Mesenchymal stem cell (in vitro differentiated cells and primary cell): ENCODE measurements around the gene NCOA4.
"Not testable (repeated sequence)": the region's sequence is repeated elsewhere in the genome, so short reads cannot be mapped to it uniquely, and the experiment has no call there.

Experiments
- DNase-seq: peaks from one replicate; pipeline ENCODE4 v3.0.0-alpha.2; 2013
- H2AFZ ChIP-seq: one replicate; pipeline ENCODE4 v1.6.1; 2013; ENCODE audit warnings: low read depth, mild to moderate bottlenecking, control low read depth, inconsistent platforms, low read length, moderate library complexity
- H2AK5ac ChIP-seq: 2 replicates; pipeline ENCODE4 v1.6.1; 2013; ENCODE audit warnings: low read length, moderate library complexity, mild to moderate bottlenecking, inconsistent platforms; ENCODE audit not compliant: severe bottlenecking
- H2BK120ac ChIP-seq: one replicate; pipeline ENCODE4 v1.6.1; 2013; ENCODE audit warnings: low read depth, mild to moderate bottlenecking, inconsistent platforms, low read length, moderate library complexity
- H2BK12ac ChIP-seq, 2 experiments: one replicate each; pipeline ENCODE4 v1.6.1; 2013; ENCODE audit warnings: inconsistent platforms in 2 of 2, low read length in 2 of 2, mild to moderate bottlenecking in 2 of 2, moderate library complexity in 2 of 2, control low read depth in 1 of 2
- H2BK15ac ChIP-seq: one replicate; pipeline ENCODE4 v1.6.1; 2013; ENCODE audit warnings: mild to moderate bottlenecking, low read depth, inconsistent platforms; ENCODE audit not compliant: poor library complexity, severe bottlenecking
- H2BK5ac ChIP-seq: 2 replicates; pipeline ENCODE4 v1.6.1; 2013; ENCODE audit warnings: low read depth, mild to moderate bottlenecking, low read length, control low read depth, inconsistent platforms; ENCODE audit not compliant: poor library complexity, severe bottlenecking
- H3K14ac ChIP-seq, 2 experiments: one replicate each; pipeline ENCODE4 v1.6.1; 2013; ENCODE audit warnings: inconsistent platforms in 2 of 2, low read length in 2 of 2, control low read depth in 1 of 2, mild to moderate bottlenecking in 1 of 2, moderate library complexity in 1 of 2
- H3K18ac ChIP-seq, 2 experiments: one replicate each; pipeline ENCODE4 v1.6.1; 2013; ENCODE audit warnings: inconsistent platforms in 2 of 2, low read length in 2 of 2, control low read depth in 1 of 2, low read depth in 1 of 2, mild to moderate bottlenecking in 1 of 2
- H3K23ac ChIP-seq, 2 experiments: one replicate each; pipeline ENCODE4 v1.6.1; 2013; ENCODE audit warnings: inconsistent platforms in 2 of 2, low read length in 2 of 2, mild to moderate bottlenecking in 2 of 2, moderate library complexity in 2 of 2, control low read depth in 1 of 2
- H3K27ac ChIP-seq: 2 replicates; pipeline ENCODE4 v1.5.1; 2013; ENCODE audit warnings: mild to moderate bottlenecking, moderate library complexity, low read length, control low read depth, inconsistent platforms; ENCODE audit not compliant: poor library complexity, severe bottlenecking
- H3K27me3 ChIP-seq, 2 experiments: 2 replicates each; pipeline versions ENCODE4 v1.6.1 to v1.7.0; 2013; ENCODE audit warnings: low read length in 2 of 2, mild to moderate bottlenecking in 2 of 2, moderate library complexity in 2 of 2, control low read depth in 1 of 2, inconsistent platforms in 1 of 2; ENCODE audit not compliant: control insufficient read depth in 1 of 2, insufficient read depth in 1 of 2
- H3K36me3 ChIP-seq, 2 experiments: 2 replicates each; pipeline versions ENCODE4 v1.6.1 to v1.7.0; 2013; ENCODE audit warnings: low read length in 2 of 2, control low read depth in 1 of 2, inconsistent platforms in 1 of 2, low read depth in 1 of 2, mild to moderate bottlenecking in 1 of 2; ENCODE audit not compliant: insufficient read depth in 2 of 2, control insufficient read depth in 1 of 2
- H3K4ac ChIP-seq, 2 experiments: one replicate each; pipeline ENCODE4 v1.6.1; 2013; ENCODE audit warnings: inconsistent platforms in 2 of 2, low read length in 2 of 2, mild to moderate bottlenecking in 2 of 2, moderate library complexity in 2 of 2, control low read depth in 1 of 2, low read depth in 1 of 2
- H3K4me1 ChIP-seq: 2 replicates; pipeline ENCODE4 v1.6.1; 2013; ENCODE audit warnings: low read depth, low read length, control low read depth; ENCODE audit not compliant: control insufficient read depth, insufficient read depth
- H3K4me2 ChIP-seq: 2 replicates; pipeline ENCODE4 v1.6.1; 2013; ENCODE audit warnings: low read length, mild to moderate bottlenecking, inconsistent platforms; ENCODE audit not compliant: poor library complexity, severe bottlenecking
- H3K4me3 ChIP-seq, 2 experiments: 2 replicates each; pipeline versions ENCODE4 v1.5.1 to v1.7.0; 2013; ENCODE audit warnings: low read length in 2 of 2, mild to moderate bottlenecking in 2 of 2, control low read depth in 1 of 2, low read depth in 1 of 2; ENCODE audit not compliant: insufficient read depth in 1 of 2
- H3K79me1 ChIP-seq: replicated peaks from 2 replicates; pipeline ENCODE4 v1.6.1; 2013; ENCODE audit warnings: mild to moderate bottlenecking, control low read depth, low read length, inconsistent platforms; ENCODE audit not compliant: poor library complexity, severe bottlenecking
- H3K9ac ChIP-seq: 2 replicates; pipeline ENCODE4 v1.7.0; 2013; ENCODE audit warnings: mild to moderate bottlenecking, low read length, moderate library complexity
- H3K9me3 ChIP-seq: 2 replicates; pipeline ENCODE4 v1.7.0; 2013; ENCODE audit warnings: mild to moderate bottlenecking, low read length; ENCODE audit not compliant: control insufficient read depth
- H4K8ac ChIP-seq: one replicate; pipeline ENCODE4 v1.6.1; 2013; ENCODE audit warnings: inconsistent platforms, mild to moderate bottlenecking, low read length, moderate library complexity
- H4K91ac ChIP-seq: one replicate; pipeline ENCODE4 v1.6.1; 2013; ENCODE audit warnings: mild to moderate bottlenecking, low read length, inconsistent platforms
- WGBS: methylation state at CpG from one replicate; pipeline ENCODE4 v1.1.7; 2013; ENCODE audit warnings: mixed read lengths; 5-methylcytosine and 5-hydroxymethylcytosine counted together

NCOA4 gene

DNA sequence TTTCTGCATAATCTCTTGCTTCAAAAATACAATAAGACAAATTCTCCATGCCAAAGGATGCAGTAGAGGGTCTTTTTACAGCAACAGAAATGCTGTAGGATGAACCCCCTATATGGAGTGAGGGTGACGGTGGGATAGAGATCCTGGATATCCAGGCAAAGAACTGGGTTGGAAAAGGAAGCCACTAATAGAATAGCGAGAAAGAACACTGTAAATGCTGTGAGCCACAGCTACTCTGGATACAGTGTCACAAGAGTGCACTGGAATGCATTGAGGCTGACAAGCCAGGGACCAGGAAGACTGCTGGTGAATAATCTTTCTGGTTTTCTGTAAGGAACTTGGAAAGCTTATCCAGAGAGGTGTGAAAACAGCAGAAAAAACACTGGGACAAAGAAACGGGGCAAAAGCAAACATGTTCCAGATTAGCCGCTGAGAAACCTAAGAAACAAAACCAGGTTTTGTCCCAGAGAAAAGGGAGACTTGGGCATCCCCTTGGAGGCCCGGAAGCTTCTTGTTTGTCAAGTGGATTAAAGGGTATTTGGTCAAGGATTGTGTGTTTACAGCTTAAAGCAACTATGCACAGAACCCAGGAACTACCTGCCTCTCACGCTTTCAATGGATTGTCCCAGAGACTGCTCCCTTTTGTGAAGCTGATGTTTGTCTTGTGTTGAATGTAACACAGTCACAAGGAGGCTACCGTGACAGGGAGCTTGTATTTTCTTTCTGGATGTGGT lies 21.8 kb upstream of the NCOA4 start:
- no peak overlapping the region for H3K9ac ChIP-seq
- H3K18ac ChIP-seq = no peak overlapping the region
- DNase-seq = peak; percentile 38
- H4K91ac ChIP-seq = no peak overlapping the region
- no peaks in the 10 kb centered on the region for H3K79me1 ChIP-seq
- H2BK5ac ChIP-seq = no peak overlapping the region
- no peaks in the 10 kb centered on the region for H3K36me3 ChIP-seq
- no peak overlapping the region for H2BK120ac ChIP-seq
- no peak overlapping the region for H3K14ac ChIP-seq
- peaks cover 27 to 57% of the 10 kb centered on the region in 2 experiments for H3K27me3 ChIP-seq
- H3K4me2 ChIP-seq = no peak overlapping the region
- H4K8ac ChIP-seq = no peak overlapping the region
- WGBS = 81% methylated on average over 6 of the region's 7 CpGs
- H2AK5ac ChIP-seq = no peak overlapping the region
- H3K23ac ChIP-seq = no peak overlapping the region
- H2AFZ ChIP-seq = no peak overlapping the region
- no peak overlapping the region for H3K4ac ChIP-seq
- no peaks in the 10 kb centered on the region for H3K4me1 ChIP-seq
- no peak overlapping the region for H3K4me3 ChIP-seq
- H3K27ac ChIP-seq = no peak overlapping the region
- H2BK12ac ChIP-seq = peak overlapping the region in 1 of 2 experiments; percentile 57
- H3K9me3 ChIP-seq = peaks cover 2% of the 10 kb centered on the region
- no peak overlapping the region for H2BK15ac ChIP-seq

DNA sequence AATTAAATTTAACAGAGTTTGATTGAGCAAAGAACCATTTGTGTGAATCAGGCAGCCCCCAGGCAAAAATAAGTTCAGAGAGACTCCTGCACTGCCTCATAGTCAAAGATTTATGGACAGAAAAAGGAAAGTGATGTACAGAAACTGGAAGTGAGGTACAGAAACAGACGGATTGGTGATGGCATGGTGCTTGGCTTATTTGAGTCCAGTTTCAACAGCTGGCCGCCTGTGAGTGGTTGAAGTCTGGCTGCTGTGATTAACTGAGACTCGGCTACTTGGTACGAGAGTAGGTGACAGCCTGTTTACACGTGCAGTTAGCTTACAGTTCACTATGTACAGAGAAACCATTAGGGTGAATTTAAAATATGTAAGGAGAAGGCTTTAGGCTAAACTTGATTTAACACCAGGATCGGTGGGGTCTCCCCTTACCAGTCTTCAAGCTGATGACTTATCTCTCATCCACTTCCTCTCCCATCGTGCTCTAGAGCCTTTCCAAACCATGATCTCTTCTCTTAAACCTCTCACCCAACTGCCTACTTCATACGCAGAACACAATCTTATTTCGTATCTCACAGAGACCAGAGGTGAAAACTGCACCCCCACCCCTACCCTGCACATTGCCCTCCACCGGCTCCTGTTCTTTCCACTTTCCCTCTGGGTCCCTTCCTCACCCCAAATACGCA lies 20.7 kb upstream of the NCOA4 start:
- Histone ChIP-seq H2BK12ac (no peak overlapping the region), H3K14ac (no peak overlapping the region), H2AK5ac (no peak overlapping the region), H3K27ac (no peak overlapping the region), H3K9ac (no peak overlapping the region), H3K4me2 (no peak overlapping the region), H3K4me1 (no peaks in the 10 kb centered on the region), H3K4me3 (no peak overlapping the region), H3K9me3 (no peaks in the 10 kb centered on the region), H3K36me3 (no peaks in the 10 kb centered on the region), H2AFZ (no peak overlapping the region), H4K8ac (no peak overlapping the region), H3K18ac (no peak overlapping the region), H3K27me3 (peaks cover 33 to 62% of the 10 kb centered on the region in 2 experiments), H2BK120ac (no peak overlapping the region), H3K4ac (no peak overlapping the region), H3K23ac (no peak overlapping the region), H2BK15ac (peak overlapping the region; percentile 75), H3K79me1 (no peaks in the 10 kb centered on the region), H2BK5ac (no peak overlapping the region), H4K91ac (no peak overlapping the region)
- 47% methylated on average over 10 of the region's 11 CpGs for WGBS
- DNase-seq = peak; percentile 64

DNA sequence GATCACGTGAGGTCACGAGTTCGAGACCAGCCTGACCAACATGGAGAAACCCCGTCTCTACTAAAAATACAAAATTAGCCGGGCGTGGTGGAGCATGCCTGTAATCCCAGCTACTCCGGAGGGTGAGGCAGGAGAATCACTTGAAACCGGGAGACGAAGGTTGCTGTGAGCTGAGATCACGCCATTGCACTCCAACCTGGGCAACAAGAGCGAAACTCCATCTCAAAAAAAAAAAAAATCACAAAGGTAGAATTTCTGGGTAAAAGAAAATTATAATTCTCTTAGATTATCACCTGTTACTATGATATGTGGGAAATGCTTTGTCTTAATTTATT lies 19.0 kb upstream of the NCOA4 start:
- not testable (repeated sequence) for H3K9ac ChIP-seq, H2AFZ ChIP-seq, H3K4me1 ChIP-seq, H3K27ac ChIP-seq, H3K4ac ChIP-seq, H3K14ac ChIP-seq, H3K9me3 ChIP-seq, H3K36me3 ChIP-seq, DNase-seq, H2AK5ac ChIP-seq, H3K4me3 ChIP-seq, H4K8ac ChIP-seq, H2BK15ac ChIP-seq, H3K18ac ChIP-seq, H2BK5ac ChIP-seq, H2BK12ac ChIP-seq, H2BK120ac ChIP-seq, H4K91ac ChIP-seq, H3K23ac ChIP-seq, H3K4me2 ChIP-seq, H3K79me1 ChIP-seq
- peaks cover 33 to 68% of the 10 kb centered on the region in 2 experiments for H3K27me3 ChIP-seq
- 98% methylated on average over 7 of the region's 11 CpGs for WGBS

DNA sequence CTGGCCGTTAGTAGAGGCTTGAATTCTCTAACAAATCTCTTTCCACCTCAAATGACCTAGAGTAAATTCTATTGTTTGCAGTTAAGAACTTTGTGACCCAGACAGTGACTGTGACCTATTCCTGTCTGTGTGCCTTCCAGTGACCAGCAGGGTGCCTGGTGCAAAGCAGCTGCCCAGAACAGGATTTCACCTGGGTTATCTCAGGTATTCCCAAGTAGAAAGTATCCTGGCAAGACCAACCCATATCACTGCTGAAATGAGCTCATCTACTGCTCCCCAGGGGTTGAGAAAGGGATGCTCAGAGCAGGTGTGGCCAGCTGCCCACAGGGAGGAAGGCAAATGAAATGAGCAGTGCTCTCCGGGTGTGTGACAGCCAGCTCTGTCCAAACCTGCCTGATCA lies 17.7 kb upstream of the NCOA4 start:
- WGBS = 92% methylated on average over 2 of the region's 2 CpGs
- Histone ChIP-seq H2BK120ac (no peak overlapping the region), H3K36me3 (no peaks in the 10 kb centered on the region), H4K8ac (no peak overlapping the region), H3K9me3 (no peaks in the 10 kb centered on the region), H3K27ac (no peak overlapping the region), H3K23ac (no peak overlapping the region), H2BK5ac (no peak overlapping the region), H3K14ac (no peak overlapping the region), H3K27me3 (peaks cover 30 to 55% of the 10 kb centered on the region in 2 experiments), H2AK5ac (no peak overlapping the region), H2BK12ac (no peak overlapping the region), H3K9ac (no peak overlapping the region), H3K4me3 (no peak overlapping the region), H4K91ac (no peak overlapping the region), H3K18ac (no peak overlapping the region), H3K4me2 (no peak overlapping the region), H2BK15ac (no peak overlapping the region), H3K4ac (no peak overlapping the region), H2AFZ (no peak overlapping the region), H3K4me1 (no peaks in the 10 kb centered on the region), H3K79me1 (no peaks in the 10 kb centered on the region)
- no peak for DNase-seq
